VCaP (cell line): ENCODE measurements around the gene TEX26.

Experiments used
- H3K27ac ChIP-seq: fragments of 450-650 bp; 2 replicates; pipeline ENCODE4 v1.5.1; 2017
- TF ChIP-seq, protein P1 (sequence below): fragments of 450-650 bp; conservative IDR thresholded peaks from 2 replicates; pipeline ENCODE4 v1.5.1; 2017; ENCODE audit warnings: mild to moderate bottlenecking, moderate library complexity

Gene TEX26

DNA sequence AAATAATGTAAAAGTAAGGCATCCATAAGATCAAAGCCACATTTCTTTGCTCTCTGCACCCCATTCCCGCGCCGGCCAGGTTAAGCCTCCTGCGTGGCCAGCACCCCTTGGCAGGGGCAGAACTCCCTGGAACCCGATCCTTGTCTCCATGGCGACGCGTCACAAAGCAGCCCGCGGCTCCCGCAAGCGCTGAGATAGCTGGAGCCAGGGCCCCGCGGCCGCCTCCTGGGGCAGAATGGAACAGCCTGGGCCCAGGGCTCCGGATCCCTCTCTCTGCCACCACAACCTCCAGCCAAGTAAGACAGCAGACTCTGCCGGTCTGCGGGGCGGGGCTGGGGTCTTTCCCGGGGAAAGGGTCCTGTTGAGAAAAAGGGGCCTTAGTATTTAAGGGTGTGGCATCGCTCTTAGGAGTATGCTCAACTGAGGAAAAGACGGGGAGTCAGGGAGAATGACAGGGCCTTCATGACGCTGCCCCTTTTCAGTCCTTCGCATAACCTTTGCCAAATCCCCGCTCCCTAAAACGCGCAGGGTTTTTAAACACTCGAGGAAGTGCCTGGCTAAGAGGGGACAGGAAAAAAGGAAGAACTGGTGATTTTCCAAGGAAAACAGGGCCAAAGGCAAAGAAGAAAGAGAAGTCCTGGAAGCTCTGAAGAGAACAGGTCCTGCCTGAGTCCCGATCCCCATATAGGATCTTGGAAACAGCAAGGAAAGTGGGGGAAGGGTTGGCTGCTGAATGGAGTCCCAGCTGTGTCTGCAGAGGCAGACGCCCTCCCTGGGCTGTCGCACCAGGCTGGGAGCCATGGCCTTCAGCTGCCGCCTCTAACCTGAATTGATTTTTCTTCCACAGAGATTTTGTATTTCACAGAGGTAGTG is at the start of gene TEX26:
TEX26 (plus strand) TSS at position 176 of the 873 bp plus-strand sequence; CDS start at position 236, 60 bp downstream.
- H3K27ac ChIP-seq = no peak within 1 kb of the TSS
- TF ChIP-seq, protein P1, sequence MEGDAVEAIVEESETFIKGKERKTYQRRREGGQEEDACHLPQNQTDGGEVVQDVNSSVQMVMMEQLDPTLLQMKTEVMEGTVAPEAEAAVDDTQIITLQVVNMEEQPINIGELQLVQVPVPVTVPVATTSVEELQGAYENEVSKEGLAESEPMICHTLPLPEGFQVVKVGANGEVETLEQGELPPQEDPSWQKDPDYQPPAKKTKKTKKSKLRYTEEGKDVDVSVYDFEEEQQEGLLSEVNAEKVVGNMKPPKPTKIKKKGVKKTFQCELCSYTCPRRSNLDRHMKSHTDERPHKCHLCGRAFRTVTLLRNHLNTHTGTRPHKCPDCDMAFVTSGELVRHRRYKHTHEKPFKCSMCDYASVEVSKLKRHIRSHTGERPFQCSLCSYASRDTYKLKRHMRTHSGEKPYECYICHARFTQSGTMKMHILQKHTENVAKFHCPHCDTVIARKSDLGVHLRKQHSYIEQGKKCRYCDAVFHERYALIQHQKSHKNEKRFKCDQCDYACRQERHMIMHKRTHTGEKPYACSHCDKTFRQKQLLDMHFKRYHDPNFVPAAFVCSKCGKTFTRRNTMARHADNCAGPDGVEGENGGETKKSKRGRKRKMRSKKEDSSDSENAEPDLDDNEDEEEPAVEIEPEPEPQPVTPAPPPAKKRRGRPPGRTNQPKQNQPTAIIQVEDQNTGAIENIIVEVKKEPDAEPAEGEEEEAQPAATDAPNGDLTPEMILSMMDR = no peak

DNA sequence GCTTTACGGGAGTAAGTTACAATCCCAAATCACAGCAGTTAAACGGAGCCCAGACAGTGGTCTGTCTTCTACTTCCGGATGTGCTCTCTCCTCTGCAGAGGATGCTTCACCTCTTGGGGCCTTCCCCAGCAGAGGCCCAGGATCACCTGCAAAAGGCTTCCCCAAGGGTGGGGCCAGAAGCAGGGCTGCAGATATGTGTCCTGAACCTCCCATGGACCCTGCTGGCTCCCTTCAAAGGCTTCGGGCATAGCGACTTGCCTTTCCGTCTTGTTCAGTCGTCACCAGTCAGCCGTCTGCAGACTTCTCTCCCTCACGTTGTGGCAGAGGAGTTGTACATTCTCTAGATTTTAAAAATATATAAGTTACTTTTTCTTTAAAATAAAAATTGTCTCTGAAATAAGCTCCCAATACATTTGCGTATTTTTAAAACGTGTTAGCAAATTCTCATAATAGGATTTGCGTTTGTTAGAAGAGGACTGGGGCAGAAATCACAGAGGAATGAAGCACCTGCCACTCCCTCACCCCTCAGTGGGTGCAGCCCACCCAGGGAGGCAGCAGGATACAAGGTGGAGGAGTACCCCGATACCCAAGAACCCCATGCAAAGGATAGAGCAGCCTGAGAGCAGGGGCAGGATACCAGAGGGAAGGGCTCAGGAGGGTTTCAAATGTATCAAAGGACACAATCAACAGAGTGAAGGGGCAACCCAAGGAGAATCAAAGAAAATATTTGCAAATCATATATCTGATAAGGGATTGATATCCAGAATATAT is 49.3 kb upstream of the TEX26 start:
- TF ChIP-seq, protein P1 = no peak

DNA sequence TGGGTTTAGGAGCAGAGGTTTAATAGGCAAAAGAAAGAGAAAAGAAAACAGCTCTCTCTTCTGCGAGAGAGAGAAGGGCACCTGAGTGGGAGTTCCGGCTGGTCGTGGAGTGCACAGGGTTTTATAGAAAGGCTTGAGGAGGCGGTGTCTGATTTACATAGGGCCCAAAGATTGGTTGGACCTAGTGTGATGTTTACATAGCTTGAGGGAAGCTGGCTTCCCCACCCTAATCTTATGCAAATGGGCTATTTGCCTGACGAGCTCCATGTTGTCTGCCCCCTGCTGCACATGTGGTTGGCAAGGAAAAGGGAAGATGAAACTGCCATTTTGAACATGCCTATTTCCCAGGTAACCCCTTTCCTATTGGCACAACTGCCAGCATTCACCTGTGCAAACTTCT is 47.9 kb upstream of the TEX26 start:
- TF ChIP-seq, protein P1 = no peak
- H3K27ac ChIP-seq = no peak overlapping the region

More for the DNA sequence above, 49.3 kb upstream of the TEX26 start:
- no peak overlapping the region for H3K27ac ChIP-seq

DNA sequence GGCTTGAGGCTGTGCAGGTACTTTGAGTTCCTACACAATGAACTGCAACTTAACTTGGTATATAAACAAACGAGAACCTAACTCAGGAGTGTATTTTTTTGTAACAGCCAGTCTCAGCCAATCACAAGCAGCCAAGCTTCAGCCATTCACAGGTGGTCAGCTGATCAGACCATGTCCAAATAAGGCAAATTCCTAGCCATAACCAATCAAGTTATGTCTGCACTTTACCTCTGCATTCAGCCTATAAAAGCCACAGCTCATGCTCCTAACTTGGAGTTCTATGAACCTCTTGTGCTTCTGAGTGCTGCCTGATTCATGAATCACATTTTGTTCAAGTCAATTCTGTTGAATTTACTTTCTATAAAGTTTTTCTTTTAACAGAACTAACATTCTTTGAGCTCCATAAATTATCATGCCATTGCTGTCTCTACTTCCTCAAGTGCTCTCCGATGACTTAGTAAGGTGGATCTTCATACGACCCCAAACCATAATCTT is 43.2 kb upstream of the TEX26 start:
- TF ChIP-seq, protein P1 = no peak
- H3K27ac ChIP-seq = no peak overlapping the region

GRCh38 chr13:30892966-30893365 is 39.5 kb upstream of the TEX26 start:
- TF ChIP-seq, protein P1 = peak; percentile 40

GRCh38 chr13:30895773-30896172 is 36.7 kb upstream of the TEX26 start:
- TF ChIP-seq, protein P1 = no peak

More at GRCh38 chr13:30892966-30893365, 39.5 kb upstream of the TEX26 start:
- no peak overlapping the region for H3K27ac ChIP-seq

DNA sequence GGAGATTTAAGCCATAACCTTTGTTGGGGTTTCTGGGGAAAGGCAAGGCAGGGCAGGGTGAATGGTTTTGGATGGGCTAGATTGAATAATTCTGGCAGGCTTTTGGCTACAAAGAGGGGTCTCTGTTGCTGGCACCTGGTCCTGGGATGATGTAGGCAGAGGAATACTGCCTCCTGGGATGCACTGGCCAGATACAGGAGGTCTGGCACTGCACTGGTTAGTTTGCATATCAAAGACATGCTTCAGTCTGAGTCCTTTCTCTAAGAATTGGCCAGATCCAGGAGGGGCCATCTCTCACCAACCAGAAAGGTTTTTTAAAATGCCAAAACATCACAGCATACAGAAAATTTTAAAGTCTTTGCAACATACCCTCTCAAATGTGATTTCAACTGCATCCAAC is 34.4 kb upstream of the TEX26 start:
- TF ChIP-seq, protein P1 = no peak
- H3K27ac ChIP-seq = no peak overlapping the region

More at GRCh38 chr13:30895773-30896172, 36.7 kb upstream of the TEX26 start:
- no peak overlapping the region for H3K27ac ChIP-seq
